Activated CD4-positive, alpha-beta T cell treated with anti-CD3 and anti-CD28 coated beads for 36 hours (primary cell): ENCODE data around the gene ADK. TPM values are rescaled to one million over a fixed set of nuclear protein-coding genes. Genes with fewer than 3 reads are reported as not detected.
"Not testable (repeated sequence)": the region's sequence is repeated elsewhere in the genome, so short reads cannot be mapped to it uniquely, and the experiment has no call there.

ENCODE experiments used
- ATAC-seq: fragments of 200-7000 bp; cut with Tn5 transposase; one replicate; pipeline ENCODE4 v1.10.0; 2021; ENCODE audit warnings: mild to moderate bottlenecking, moderate library complexity
- CTCF ChIA-PET: fragments of 350-600 bp; sonication (Branson Sonifier 250); formaldehyde crosslinking; loops from one replicate; lab custom pipeline; 2021; ENCODE audit warnings: antibody characterized with exemption; lab: Charles Lee
- POLR2A ChIA-PET: fragments of 350-600 bp; sonication (Branson Sonifier 250); formaldehyde crosslinking; loops from one replicate; lab custom pipeline; 2021; ENCODE audit warnings: antibody characterized with exemption, inconsistent platforms; lab: Charles Lee
- DNase-seq: peaks from one replicate; pipeline ENCODE4 v3.0.0-alpha.2; 2020
- H3K27ac Mint-ChIP-seq: one replicate; pipeline ENCODE4 v1.8.0; 2021; ENCODE audit warnings: mixed read lengths
- H3K27me3 Mint-ChIP-seq: one replicate; pipeline ENCODE4 v1.8.0; 2021; ENCODE audit warnings: mixed read lengths
- H3K36me3 Mint-ChIP-seq: one replicate; pipeline ENCODE4 v1.8.0; 2021; ENCODE audit warnings: low read depth, mixed read lengths
- H3K4me1 Mint-ChIP-seq: one replicate; pipeline ENCODE4 v1.8.0; 2021; ENCODE audit warnings: mixed read lengths
- H3K4me3 Mint-ChIP-seq: one replicate; pipeline ENCODE4 v1.8.0; 2021; ENCODE audit warnings: mild to moderate bottlenecking, moderate library complexity, mixed read lengths
- H3K9me3 Mint-ChIP-seq: one replicate; pipeline ENCODE4 v1.8.0; 2021; ENCODE audit warnings: low read depth, mixed read lengths
- intact Hi-C, 2 experiments: fragments of 100-400 bp; cut with DNase I in 1 of 2; cut with micrococcal nuclease in 1 of 2; formaldehyde crosslinking; loops; one replicate each; pipeline versions ENCODE4 v1.14.2 to v1.15.1; 2022 to 2024; cut with DNase I, micrococcal nuclease
- total RNA-seq, 2 experiments: library from RNA; stranded (reverse); gene quantifications; one replicate each; pipeline ENCODE4 v1.2.3, GENCODE V29; 2021

Gene ADK
- total RNA-seq, 2 experiments from 2014 or later, result 53.7 to 55.0 TPM

GRCh38 chr10:74548676-74549075 is 397.7 kb downstream of the ADK start:
- ATAC-seq (no peak), DNase-seq (no peak)
- H3K27ac Mint-ChIP-seq, result no peak overlapping the region
- H3K36me3 Mint-ChIP-seq, result peaks cover 7% of the 10 kb centered on the region
- no peaks in the 10 kb centered on the region for H3K9me3 Mint-ChIP-seq
- ChIA-PET POLR2A (no interaction called here), CTCF (no interaction called here)
- no peaks in the 10 kb centered on the region for H3K4me1 Mint-ChIP-seq
- H3K4me3 Mint-ChIP-seq, result no peak overlapping the region
- intact Hi-C loops, result no loop called here
- no peaks in the 10 kb centered on the region for H3K27me3 Mint-ChIP-seq

DNA sequence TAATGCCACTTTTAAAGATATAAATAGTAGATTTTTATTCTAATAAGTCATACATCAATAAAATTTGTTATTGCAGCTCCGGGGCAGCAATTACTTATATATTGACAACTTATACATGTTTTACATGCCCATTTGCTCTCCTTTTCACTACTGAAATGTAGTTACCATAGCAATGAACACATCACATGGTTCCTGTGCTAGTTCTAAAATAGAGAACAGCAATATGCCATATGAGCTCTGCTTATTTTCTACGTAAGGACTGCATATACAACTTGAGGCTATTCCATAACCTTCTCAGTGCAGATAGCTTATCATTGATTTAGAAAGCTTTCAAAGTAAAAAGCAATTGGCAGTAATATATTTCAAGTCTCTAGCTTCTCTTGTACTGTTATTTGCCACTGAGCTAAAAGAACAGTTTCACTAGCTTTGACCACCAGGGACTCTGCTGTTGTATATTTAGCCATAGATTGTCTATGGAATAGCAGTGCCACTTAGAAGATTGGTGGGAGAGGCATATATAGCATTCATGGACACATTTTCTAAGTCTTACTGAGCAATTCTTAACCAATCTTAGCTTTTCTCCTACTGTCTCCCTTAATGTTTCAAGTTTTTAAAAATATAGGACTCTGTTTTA is 405.2 kb downstream of the ADK start:
- Mint-ChIP-seq H3K4me1 (peaks cover 12% of the 10 kb centered on the region), H3K9me3 (no peaks in the 10 kb centered on the region), H3K27me3 (no peaks in the 10 kb centered on the region), H3K4me3 (no peak overlapping the region), H3K27ac (no peak overlapping the region), H3K36me3 (peaks cover 20% of the 10 kb centered on the region)
- ChIA-PET POLR2A (no interaction called here), CTCF (no interaction called here)
- ATAC-seq (no peak), DNase-seq (no peak)
- intact Hi-C loops, result no loop called here

- Mint-ChIP-seq H3K9me3 (no peaks in the 10 kb centered on the region), H3K27ac (no peak overlapping the region)
These were observed 406.1 kb downstream of the ADK start for GRCh38 chr10:74557098-74557497.

DNA sequence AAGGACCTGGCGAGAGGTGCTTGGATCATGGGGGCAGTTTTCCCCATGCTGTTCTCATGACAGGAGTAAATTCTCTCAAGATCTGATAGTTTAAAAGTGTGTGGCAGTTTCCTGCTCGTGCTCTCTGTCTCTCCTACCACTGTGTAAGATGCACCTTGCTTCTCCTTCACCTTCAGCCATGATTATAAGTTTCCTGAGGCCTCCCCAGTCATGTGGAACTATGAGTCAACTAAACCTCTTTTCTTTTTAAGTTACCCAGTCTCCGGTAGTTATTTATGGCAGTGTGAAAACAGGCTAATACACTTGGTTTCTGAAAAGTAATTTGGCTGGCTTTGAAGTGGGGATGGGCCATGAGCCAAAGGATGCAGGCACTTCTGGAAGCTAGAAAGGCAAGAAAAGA is 407.4 kb downstream of the ADK start:
- Mint-ChIP-seq H3K9me3 (no peaks in the 10 kb centered on the region), H3K27ac (peak overlapping the region; percentile 59), H3K27me3 (no peaks in the 10 kb centered on the region), H3K4me3 (no peak overlapping the region), H3K36me3 (peaks cover 19% of the 10 kb centered on the region), H3K4me1 (peaks cover 12% of the 10 kb centered on the region)
- no peak for DNase-seq
- intact Hi-C loops, result no loop called here
- ChIA-PET CTCF (no interaction called here), POLR2A (no interaction called here)
- ATAC-seq, result peak; percentile 74

More at GRCh38 chr10:74557098-74557497, 406.1 kb downstream of the ADK start:
- Mint-ChIP-seq H3K4me3 (no peak overlapping the region), H3K4me1 (peaks cover 12% of the 10 kb centered on the region), H3K36me3 (peaks cover 20% of the 10 kb centered on the region), H3K27me3 (no peaks in the 10 kb centered on the region)
- CTCF ChIA-PET, result no interaction called here
- ATAC-seq, result no peak
- no peak for DNase-seq
- intact Hi-C loops, result no loop called here
- POLR2A ChIA-PET, result no interaction called here

DNA sequence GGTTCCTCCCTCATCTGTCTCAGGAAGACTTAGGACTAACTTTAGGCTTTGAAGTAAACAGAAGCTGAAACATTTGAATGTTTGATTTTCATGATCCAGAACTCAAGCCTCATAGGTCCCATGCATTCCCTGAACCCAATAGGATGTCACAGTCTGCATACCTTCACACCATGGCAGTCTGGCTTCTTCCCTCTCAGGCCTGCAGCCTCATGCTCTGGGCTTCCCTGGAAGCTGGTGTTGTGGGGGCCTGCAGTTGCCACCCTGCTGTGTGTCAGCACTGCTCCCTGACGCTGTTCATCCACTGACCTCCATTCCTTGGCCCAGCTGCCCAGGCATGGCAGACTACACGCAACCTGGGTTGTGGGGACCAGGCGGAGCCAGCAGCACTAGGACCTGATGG is 407.9 kb downstream of the ADK start:
- intact Hi-C loops, result no loop called here
- peaks cover 12% of the 10 kb centered on the region for H3K4me1 Mint-ChIP-seq
- no peaks in the 10 kb centered on the region for H3K9me3 Mint-ChIP-seq
- H3K36me3 Mint-ChIP-seq, result peaks cover 19% of the 10 kb centered on the region
- no peaks in the 10 kb centered on the region for H3K27me3 Mint-ChIP-seq
- no peak for DNase-seq
- ChIA-PET CTCF (no interaction called here), POLR2A (no interaction called here)
- H3K27ac Mint-ChIP-seq, result no peak overlapping the region
- no peak overlapping the region for H3K4me3 Mint-ChIP-seq
- no peak for ATAC-seq

GRCh38 chr10:74568896-74569295 is 417.9 kb downstream of the ADK start:
- peaks cover 29% of the 10 kb centered on the region for H3K36me3 Mint-ChIP-seq
- H3K9me3 Mint-ChIP-seq, POLR2A ChIA-PET, H3K27ac Mint-ChIP-seq, H3K4me1 Mint-ChIP-seq, DNase-seq, H3K4me3 Mint-ChIP-seq, CTCF ChIA-PET, H3K27me3 Mint-ChIP-seq, intact Hi-C loops, ATAC-seq: not testable (repeated sequence)

DNA sequence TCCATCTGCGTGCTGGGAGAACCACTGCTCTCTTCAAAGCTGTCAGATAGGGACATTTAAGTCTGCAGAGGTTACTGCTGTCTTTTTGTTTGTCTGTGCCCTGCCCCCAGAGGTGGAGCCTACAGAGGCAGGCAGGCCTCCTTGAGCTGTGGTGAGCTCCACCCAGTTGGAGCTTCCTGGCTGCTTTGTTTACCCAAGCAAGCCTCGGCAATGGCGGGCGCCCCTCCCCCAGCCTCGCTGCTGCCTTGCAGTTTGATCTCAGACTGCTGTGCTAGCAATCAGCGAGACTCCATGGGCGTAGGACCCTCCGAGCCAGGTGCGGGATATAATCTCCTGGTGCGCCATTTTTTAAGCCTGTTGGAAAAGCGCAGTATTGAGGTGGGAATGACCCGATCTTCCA is 422.5 kb downstream of the ADK start:
- H3K27me3 Mint-ChIP-seq, ATAC-seq, POLR2A ChIA-PET, DNase-seq, H3K9me3 Mint-ChIP-seq, intact Hi-C loops, H3K27ac Mint-ChIP-seq, H3K4me3 Mint-ChIP-seq, CTCF ChIA-PET: not testable (repeated sequence)
- Mint-ChIP-seq H3K4me1 (peaks cover 18% of the 10 kb centered on the region), H3K36me3 (peaks cover 42% of the 10 kb centered on the region)

DNA sequence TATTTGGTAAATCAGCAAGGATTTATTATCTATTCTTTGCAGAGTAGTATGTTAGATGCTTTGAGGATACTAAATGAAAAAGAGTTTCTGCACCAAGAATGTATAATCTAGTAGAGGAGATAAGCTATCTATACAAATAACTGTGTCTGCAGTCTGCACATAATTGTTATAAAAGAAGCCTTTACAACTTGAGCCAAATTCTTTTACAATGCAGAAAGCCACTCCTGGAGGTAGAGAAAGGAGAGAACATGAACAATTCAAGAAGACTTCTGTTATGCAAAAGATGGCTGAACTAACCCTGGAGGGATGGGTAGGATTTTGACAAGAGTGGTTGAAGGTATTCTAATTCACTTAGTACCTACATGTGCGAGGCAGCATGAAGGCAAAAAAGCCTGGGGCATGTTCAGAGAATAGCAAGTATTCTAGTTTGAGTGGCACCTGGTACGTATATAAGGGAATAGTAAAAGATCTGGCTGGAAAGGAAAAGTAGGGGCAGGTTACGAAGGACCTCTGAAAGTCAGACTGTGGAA is 424.2 kb downstream of the ADK start:
- DNase-seq, result no peak
- intact Hi-C loops, result no loop called here
- H3K4me1 Mint-ChIP-seq, result peaks cover 18% of the 10 kb centered on the region
- no peak for ATAC-seq
- no peak overlapping the region for H3K4me3 Mint-ChIP-seq
- POLR2A ChIA-PET, result no interaction called here
- no peaks in the 10 kb centered on the region for H3K27me3 Mint-ChIP-seq
- CTCF ChIA-PET, result no interaction called here
- peaks cover 37% of the 10 kb centered on the region for H3K36me3 Mint-ChIP-seq
- peaks cover 6% of the 10 kb centered on the region for H3K9me3 Mint-ChIP-seq
- no peak overlapping the region for H3K27ac Mint-ChIP-seq

GRCh38 chr10:74575912-74576311 is 424.9 kb downstream of the ADK start:
- Mint-ChIP-seq H3K9me3 (peaks cover 3% of the 10 kb centered on the region), H3K36me3 (peaks cover 40% of the 10 kb centered on the region), H3K27ac (no peak overlapping the region), H3K4me1 (peaks cover 18% of the 10 kb centered on the region), H3K4me3 (no peak overlapping the region), H3K27me3 (no peaks in the 10 kb centered on the region)
- DNase-seq, result no peak
- intact Hi-C loops, result no loop called here
- POLR2A ChIA-PET, result no interaction called here
- no peak for ATAC-seq
- CTCF ChIA-PET, result no interaction called here

GRCh38 chr10:74576586-74576985 is 425.6 kb downstream of the ADK start:
- POLR2A ChIA-PET, result no interaction called here
- Mint-ChIP-seq H3K27ac (peak overlapping the region; percentile 42), H3K27me3 (no peaks in the 10 kb centered on the region), H3K36me3 (peaks cover 43% of the 10 kb centered on the region), H3K4me1 (peaks cover 23% of the 10 kb centered on the region), H3K4me3 (no peak overlapping the region), H3K9me3 (peaks cover 9% of the 10 kb centered on the region)
- intact Hi-C loops, result no loop called here
- DNase-seq (no peak), ATAC-seq (no peak)
- CTCF ChIA-PET, result interaction anchor here (0.6 kb wide), 1 partner anchor 277 kb away, joined by 3 read pairs; no protein-coding TSS in a partner anchor

GRCh38 chr10:74580438-74580837 is 429.4 kb downstream of the ADK start:
- ATAC-seq, DNase-seq, H3K27ac Mint-ChIP-seq, H3K4me3 Mint-ChIP-seq, H3K27me3 Mint-ChIP-seq, POLR2A ChIA-PET, H3K9me3 Mint-ChIP-seq: not testable (repeated sequence)
- peaks cover 45% of the 10 kb centered on the region for H3K4me1 Mint-ChIP-seq
- peaks cover 26% of the 10 kb centered on the region for H3K36me3 Mint-ChIP-seq
- intact Hi-C loops, result loop anchor here in 1 of 2 experiments (10.0 kb wide), 2 partner anchors 426 to 654 kb away; partner anchors contain the start of genes ADK, AP3M1 and COMTD1
- CTCF ChIA-PET, result interaction anchor here (0.7 kb wide), 1 partner anchor 279 kb away, joined by 3 read pairs; no protein-coding TSS in a partner anchor

DNA sequence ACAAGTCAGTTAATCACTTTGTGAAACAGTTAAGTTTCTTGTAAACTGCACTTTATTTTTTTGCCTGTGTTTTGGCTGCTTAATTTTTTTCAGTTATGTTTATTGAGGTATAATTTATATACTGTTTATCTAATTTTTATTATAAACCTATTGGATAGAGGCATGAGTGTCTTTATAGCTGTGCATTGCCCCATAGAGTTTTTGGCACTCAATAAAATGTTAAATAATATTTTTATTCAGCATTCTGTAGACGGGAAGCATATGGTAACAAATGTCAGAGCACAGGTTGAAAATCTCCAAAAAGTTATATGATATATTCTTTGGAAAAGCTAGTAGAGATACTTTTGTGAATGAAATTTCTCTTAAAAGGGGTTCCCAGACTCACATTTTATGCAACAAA is 431.5 kb downstream of the ADK start:
- H3K4me3 Mint-ChIP-seq, result no peak overlapping the region
- H3K36me3 Mint-ChIP-seq, result peaks cover 15% of the 10 kb centered on the region
- H3K27ac Mint-ChIP-seq, result no peak overlapping the region
- H3K4me1 Mint-ChIP-seq, result peaks cover 46% of the 10 kb centered on the region
- H3K27me3 Mint-ChIP-seq, result no peaks in the 10 kb centered on the region
- POLR2A ChIA-PET, result no interaction called here
- intact Hi-C loops, result loop anchor here in 1 of 2 experiments (10.0 kb wide), 2 partner anchors 428 to 652 kb away; partner anchors contain the start of genes ADK, AP3M1 and COMTD1
- DNase-seq (no peak), ATAC-seq (no peak)
- peaks cover 5% of the 10 kb centered on the region for H3K9me3 Mint-ChIP-seq
- CTCF ChIA-PET, result interaction anchor here (1.2 to 1.3 kb wide), 2 partner anchors 22 kb away, joined by 3 read pairs; no protein-coding TSS in a partner anchor
